ENCODE results near the gene PPP2R5E.

DNA sequence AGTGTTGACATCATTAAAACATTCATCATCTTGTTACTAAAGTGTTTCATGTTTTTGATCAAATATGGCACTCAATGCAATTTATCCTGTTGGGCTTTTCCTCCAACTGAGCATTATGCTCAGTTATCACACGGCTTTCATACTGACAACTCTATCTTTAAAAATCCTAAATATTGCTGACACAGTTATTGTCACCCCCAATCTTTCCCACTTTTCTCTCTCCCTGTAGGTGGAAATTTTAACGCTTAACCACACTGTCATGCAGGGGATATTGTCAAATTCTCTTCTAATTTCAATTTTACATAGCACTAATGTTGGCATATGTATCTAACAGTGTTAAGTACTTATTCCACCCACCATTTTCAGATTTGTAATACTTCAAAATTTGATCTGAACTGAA lies 164.7 kb downstream of the PPP2R5E start:
- TF ChIP-seq, protein P1, sequence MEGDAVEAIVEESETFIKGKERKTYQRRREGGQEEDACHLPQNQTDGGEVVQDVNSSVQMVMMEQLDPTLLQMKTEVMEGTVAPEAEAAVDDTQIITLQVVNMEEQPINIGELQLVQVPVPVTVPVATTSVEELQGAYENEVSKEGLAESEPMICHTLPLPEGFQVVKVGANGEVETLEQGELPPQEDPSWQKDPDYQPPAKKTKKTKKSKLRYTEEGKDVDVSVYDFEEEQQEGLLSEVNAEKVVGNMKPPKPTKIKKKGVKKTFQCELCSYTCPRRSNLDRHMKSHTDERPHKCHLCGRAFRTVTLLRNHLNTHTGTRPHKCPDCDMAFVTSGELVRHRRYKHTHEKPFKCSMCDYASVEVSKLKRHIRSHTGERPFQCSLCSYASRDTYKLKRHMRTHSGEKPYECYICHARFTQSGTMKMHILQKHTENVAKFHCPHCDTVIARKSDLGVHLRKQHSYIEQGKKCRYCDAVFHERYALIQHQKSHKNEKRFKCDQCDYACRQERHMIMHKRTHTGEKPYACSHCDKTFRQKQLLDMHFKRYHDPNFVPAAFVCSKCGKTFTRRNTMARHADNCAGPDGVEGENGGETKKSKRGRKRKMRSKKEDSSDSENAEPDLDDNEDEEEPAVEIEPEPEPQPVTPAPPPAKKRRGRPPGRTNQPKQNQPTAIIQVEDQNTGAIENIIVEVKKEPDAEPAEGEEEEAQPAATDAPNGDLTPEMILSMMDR (IDR thresholded peaks at IDR 0.05; ENCODE audit: insufficient read depth, low read length, poor library complexity, severe bottlenecking): no peak
- TF ChIP-seq EZH2phosphoT487 (conservative IDR thresholded peaks at IDR 0.05; ENCODE audit: low read length): no peak
